K562 (cell line): Measurements from ENCODE around the gene ENPP7. TPM values are rescaled to one million over a fixed set of nuclear protein-coding genes. Genes with fewer than 3 reads are reported as not detected.
A peak's percentile ranks its signal among the peaks of the same experiment; 100 is the strongest.

Experiments
- BDP1 ChIP-seq: IDR thresholded peaks from 3 replicates; pipeline ENCODE4 v1.6.1; 2011; ENCODE audit not compliant: insufficient read length, insufficient read depth
- BRCA1 ChIP-seq, 2 experiments: fragments of 450-650 bp in 1 of 2; sonication (generic) in 1 of 2; formaldehyde crosslinking in 1 of 2; IDR thresholded peaks; 2 replicates each; pipeline versions ENCODE4 v1.5.0 to v1.6.1; 2017 to 2020; ENCODE audit warnings: mild to moderate bottlenecking in 1 of 2, missing genetic modification reagents in 1 of 2
- CREBBP ChIP-seq: IDR thresholded peaks from one replicate; pipeline ENCODE4 v1.6.1; 2012; ENCODE audit warnings: low read depth, mild to moderate bottlenecking, control low read depth, inconsistent platforms, low read length
- DNMT1 ChIP-seq: fragments of 450-650 bp; IDR thresholded peaks from 2 replicates; pipeline ENCODE4 v1.6.1; 2016; ENCODE audit warnings: antibody characterized with exemption, mild to moderate bottlenecking
- EHMT2 ChIP-seq: fragments of 450-650 bp; IDR thresholded peaks from 2 replicates; pipeline ENCODE4 v1.6.1; 2018; ENCODE audit warnings: antibody characterized with exemption
- ELF2 ChIP-seq: fragments of 250-450 bp; sonication (Bioruptor Pico); IDR thresholded peaks from 2 replicates; pipeline ENCODE4 v1.5.0; 2021; ENCODE audit warnings: mild to moderate bottlenecking
- ELF4 ChIP-seq: fragments of 450-650 bp; formaldehyde crosslinking; IDR thresholded peaks from 2 replicates; pipeline ENCODE4 v1.4.0; 2022; ENCODE audit warnings: missing genetic modification characterization
- FIP1L1 ChIP-seq: fragments of 200-400 bp; formaldehyde crosslinking; IDR thresholded peaks from 2 replicates; pipeline ENCODE4 v1.6.1; 2018; ENCODE audit warnings: mild to moderate bottlenecking, low read depth, low read length; ENCODE audit not compliant: poor library complexity, severe bottlenecking
- FOS ChIP-seq: IDR thresholded peaks from 3 replicates; pipeline ENCODE4 v1.6.1; 2011; ENCODE audit not compliant: insufficient read length; ENCODE audit errors: extremely low read depth
- GATAD2A ChIP-seq: fragments of 450-650 bp; IDR thresholded peaks from 2 replicates; pipeline ENCODE4 v1.6.1; 2017
- HDAC1 ChIP-seq, 2 experiments: fragments of 450-650 bp; IDR thresholded peaks; 2 replicates each; pipeline ENCODE4 v1.6.1; 2016 to 2017; ENCODE audit warnings: inconsistent platforms in 1 of 2, mild to moderate bottlenecking in 1 of 2, moderate library complexity in 1 of 2
- HLTF ChIP-seq: fragments of 450-650 bp; IDR thresholded peaks from 2 replicates; pipeline ENCODE4 v1.6.1; 2016
- KDM1A ChIP-seq, 2 experiments: fragments of 450-650 bp; IDR thresholded peaks; 2 replicates each; pipeline ENCODE4 v1.6.1; 2016; ENCODE audit warnings: mild to moderate bottlenecking in 2 of 2
- KDM5B ChIP-seq: fragments of 200-600 bp; sonication (generic); IDR thresholded peaks from 2 replicates; pipeline ENCODE4 v1.6.1; 2012; ENCODE audit warnings: low read depth, mild to moderate bottlenecking, moderate library complexity, low read length, control low read depth, inconsistent platforms; ENCODE audit not compliant: insufficient replicate concordance
- MED1 ChIP-seq: sonication (generic); formaldehyde crosslinking; IDR thresholded peaks from 2 replicates; pipeline ENCODE4 v1.8.1; 2023; ENCODE audit warnings: missing genetic modification reagents, borderline replicate concordance
- NBN ChIP-seq: fragments of 450-650 bp; IDR thresholded peaks from 2 replicates; pipeline ENCODE4 v1.6.1; 2016; ENCODE audit warnings: low read depth, mild to moderate bottlenecking
- NEUROD1 ChIP-seq: fragments of 150-350 bp; IDR thresholded peaks from 2 replicates; pipeline ENCODE4 v1.6.1; 2014; ENCODE audit warnings: borderline replicate concordance, low read length, low read depth; ENCODE audit not compliant: partially characterized antibody
- PHF20 ChIP-seq: fragments of 450-650 bp; IDR thresholded peaks from 2 replicates; pipeline ENCODE4 v1.6.1; 2018; ENCODE audit not compliant: partially characterized antibody
- POLR3G ChIP-seq: IDR thresholded peaks from 2 replicates; pipeline ENCODE4 v1.6.1; 2011; ENCODE audit not compliant: insufficient read length, insufficient replicate concordance; ENCODE audit errors: extremely low read depth
- RAD21 ChIP-seq, 2 experiments: fragments of 250-450 bp in 1 of 2; fragments of 450-650 bp in 1 of 2; sonication (Bioruptor Pico) in 1 of 2; formaldehyde crosslinking in 1 of 2; IDR thresholded peaks in 1 of 2; conservative IDR thresholded peaks in 1 of 2; 2 replicates each; pipeline versions ENCODE4 v1.4.0 to v1.8.0; 2020 to 2022; ENCODE audit warnings: mild to moderate bottlenecking in 2 of 2, moderate library complexity in 1 of 2
- SMAD4 ChIP-seq: fragments of 250-450 bp; sonication (Bioruptor Pico); conservative IDR thresholded peaks from 2 replicates; pipeline ENCODE4 v1.8.0; 2021; ENCODE audit warnings: inconsistent platforms, mild to moderate bottlenecking, moderate library complexity
- ZBTB8A ChIP-seq: fragments of 450-650 bp; IDR thresholded peaks from 2 replicates; pipeline ENCODE4 v1.6.1; 2018; ENCODE audit warnings: mild to moderate bottlenecking, moderate library complexity; ENCODE audit not compliant: partially characterized antibody
- ZNF143 ChIP-seq: sonication (generic); formaldehyde crosslinking; IDR thresholded peaks from 2 replicates; pipeline ENCODE4 v1.9.0; 2022; ENCODE audit warnings: mild to moderate bottlenecking, missing genetic modification reagents
- ZNF274 ChIP-seq: IDR thresholded peaks from 2 replicates; pipeline ENCODE4 v1.6.1; 2011; ENCODE audit warnings: low read depth, mild to moderate bottlenecking, low read length, moderate library complexity, borderline replicate concordance
- ZNF384 ChIP-seq: IDR thresholded peaks from 2 replicates; pipeline ENCODE4 v1.6.1; 2012; ENCODE audit warnings: low read depth, low read length, improper control_type of control experiment
- ZNF584 ChIP-seq: fragments of 200-800 bp; sonication (Bioruptor generic); IDR thresholded peaks from 2 replicates; pipeline ENCODE4 v1.6.1; 2016; ENCODE audit warnings: low read depth, mild to moderate bottlenecking, missing genetic modification characterization, missing compliant biosample characterization
- ZNF668 ChIP-seq: fragments of 250-450 bp; sonication (Bioruptor Pico); IDR thresholded peaks from 2 replicates; pipeline ENCODE4 v1.8.0; 2022; ENCODE audit warnings: mild to moderate bottlenecking, inconsistent platforms
- ZNF77 ChIP-seq: fragments of 250-450 bp; sonication (Bioruptor Pico); IDR thresholded peaks from 2 replicates; pipeline ENCODE4 v1.5.0; 2020
- polyA plus RNA-seq, 8 experiments: library from polyadenylated mRNA; depleted of rRNA in 4 of 8; stranded (reverse) in 5 of 8; unstranded in 3 of 8; fragments of >200 nt; fragmentation: Nextera tagmentation in 2 of 8; fragmentation: Illumina TruSeq in 1 of 8; extraction: Ambion mirVana in 2 of 8; extraction: Trizol in 1 of 8; gene quantifications; 2 replicates each; pipeline versions ENCODE4 v1.2.1 to v1.2.3, GENCODE V29; 2011 to 2014; ENCODE audit warnings: inconsistent platforms in 1 of 8, missing spikeins in 1 of 8
- total RNA-seq, 7 experiments: library from RNA; depleted of rRNA in 6 of 7; stranded (reverse); fragments of >200 nt in 6 of 7; fragmentation: Illumina TruSeq in 2 of 7; extraction: Trizol in 2 of 7; gene quantifications; 2 replicates each; pipeline versions ENCODE4 v1.2.1 to v1.2.3, GENCODE V29; 2011 to 2021; ENCODE audit warnings: low replicate concordance in 1 of 7
- TF ChIP-seq, protein P1 (sequence below): sonication (generic); formaldehyde crosslinking; IDR thresholded peaks from 2 replicates; pipeline ENCODE4 v1.8.1; 2022; ENCODE audit warnings: missing genetic modification reagents
- TF ChIP-seq, protein P2 (sequence below), 3 experiments: fragments of 200-800 bp in 1 of 3; sonication (Bioruptor generic) in 1 of 3; sonication (generic) in 1 of 3; formaldehyde crosslinking in 1 of 3; IDR thresholded peaks; 2 replicates each; pipeline versions ENCODE4 v1.6.1 to v1.8.0; 2016 to 2022; ENCODE audit warnings: mild to moderate bottlenecking in 2 of 3, missing compliant biosample characterization in 2 of 3, missing genetic modification characterization in 2 of 3, missing genetic modification reagents in 1 of 3

ENPP7 gene
- total and polyA plus RNA-seq, 9 of the 15 experiments (the other 6 are each of a cell fraction or from before 2014, with no cell fraction given) = not detected

DNA sequence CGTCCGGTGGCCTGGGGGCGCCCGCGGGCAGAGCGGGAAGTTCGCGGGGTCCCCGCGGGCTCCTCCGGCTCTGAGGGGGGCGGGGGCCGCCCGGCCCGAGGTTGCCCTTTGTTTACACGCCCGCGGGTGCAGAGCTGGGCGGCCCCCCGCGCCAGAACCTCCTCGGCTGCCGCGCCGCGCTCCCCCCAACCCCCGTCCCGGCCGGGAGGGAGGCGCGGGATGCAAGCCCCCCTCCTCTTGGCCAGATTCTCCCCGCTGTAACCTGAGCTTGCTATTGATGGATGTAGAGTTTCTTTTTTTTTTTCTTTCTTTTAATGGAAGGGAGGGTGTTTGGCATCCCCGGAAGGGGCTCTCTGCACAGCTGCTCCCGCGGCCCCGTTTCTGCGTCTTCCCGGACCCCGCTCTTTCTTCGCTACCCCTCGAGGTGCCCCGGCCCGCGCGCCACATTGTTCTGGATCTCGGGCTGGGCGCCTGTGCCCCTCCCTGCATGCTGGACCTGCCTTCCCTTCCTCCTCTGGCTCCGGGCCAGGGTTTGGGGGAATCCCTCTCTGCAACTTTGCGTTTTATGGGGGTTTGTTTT is 47.9 kb downstream of the ENPP7 start (continued):
- no peak for TF ChIP-seq ZNF274
- no peak for TF ChIP-seq KDM1A (IDR thresholded peaks at IDR 0.05)
- TF ChIP-seq KDM5B = peak; percentile 50
- TF ChIP-seq BDP1 = no peak
- peak; percentile 19 for TF ChIP-seq NEUROD1
- no peak for TF ChIP-seq HLTF
- no peak for TF ChIP-seq ZNF584 (CRISPR knock-in tag)
- TF ChIP-seq, protein P1, sequence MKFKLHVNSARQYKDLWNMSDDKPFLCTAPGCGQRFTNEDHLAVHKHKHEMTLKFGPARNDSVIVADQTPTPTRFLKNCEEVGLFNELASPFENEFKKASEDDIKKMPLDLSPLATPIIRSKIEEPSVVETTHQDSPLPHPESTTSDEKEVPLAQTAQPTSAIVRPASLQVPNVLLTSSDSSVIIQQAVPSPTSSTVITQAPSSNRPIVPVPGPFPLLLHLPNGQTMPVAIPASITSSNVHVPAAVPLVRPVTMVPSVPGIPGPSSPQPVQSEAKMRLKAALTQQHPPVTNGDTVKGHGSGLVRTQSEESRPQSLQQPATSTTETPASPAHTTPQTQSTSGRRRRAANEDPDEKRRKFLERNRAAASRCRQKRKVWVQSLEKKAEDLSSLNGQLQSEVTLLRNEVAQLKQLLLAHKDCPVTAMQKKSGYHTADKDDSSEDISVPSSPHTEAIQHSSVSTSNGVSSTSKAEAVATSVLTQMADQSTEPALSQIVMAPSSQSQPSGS (CRISPR knock-in tag) = no peak
- TF ChIP-seq ZNF77 (CRISPR knock-in tag) = no peak
- peak; percentile 14; the same call in 1 of the 2 replicates for TF ChIP-seq ZNF384
- TF ChIP-seq ZBTB8A = no peak
- no peak for TF ChIP-seq SMAD4 (CRISPR knock-in tag)
- TF ChIP-seq ELF4 (CRISPR knock-in tag) = no peak
- no peak for TF ChIP-seq NBN
- no peak for TF ChIP-seq ZNF668 (CRISPR knock-in tag)
- TF ChIP-seq FOS = no peak
- TF ChIP-seq, protein P2, sequence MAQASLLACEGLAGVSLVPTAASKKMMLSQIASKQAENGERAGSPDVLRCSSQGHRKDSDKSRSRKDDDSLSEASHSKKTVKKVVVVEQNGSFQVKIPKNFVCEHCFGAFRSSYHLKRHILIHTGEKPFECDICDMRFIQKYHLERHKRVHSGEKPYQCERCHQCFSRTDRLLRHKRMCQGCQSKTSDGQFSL (CRISPR knock-in tag; IDR thresholded peaks at IDR 0.05) = no peak
- TF ChIP-seq, protein P2 (tag; IDR thresholded peaks at IDR 0.05) = no peak
- no peak for TF ChIP-seq ELF2 (CRISPR knock-in tag)
- TF ChIP-seq HDAC1 (IDR thresholded peaks at IDR 0.05) = no peak
- no peak for TF ChIP-seq DNMT1
- no peak for TF ChIP-seq MED1 (CRISPR knock-in tag)
- TF ChIP-seq POLR3G = no peak
- no peak for TF ChIP-seq BRCA1 (IDR thresholded peaks at IDR 0.05)
- TF ChIP-seq BRCA1 (CRISPR knock-in tag; IDR thresholded peaks at IDR 0.05) = no peak
- no peak for TF ChIP-seq CREBBP
- TF ChIP-seq GATAD2A = no peak
- no peak for TF ChIP-seq FIP1L1
- no peak for TF ChIP-seq RAD21 (CRISPR knock-in tag; conservative IDR thresholded peaks at IDR 0.05 in 1 of 2, IDR thresholded peaks at IDR 0.05 in 1 of 2)
- no peak for TF ChIP-seq EHMT2
- no peak for TF ChIP-seq ZNF143 (CRISPR knock-in tag)
- TF ChIP-seq PHF20 = no peak
